Hematopoietic multipotent progenitor cell treated with erythropoietin and hydrocortisone succinate and interleukin-3 and kit ligand, for 15 days (in vitro differentiated cells): ENCODE results near the gene HES3.

Experiments
- DNase-seq: peaks from one replicate; pipeline ENCODE4 v3.0.0-alpha.2; 2015; ENCODE audit warnings: low spot score

HES3 gene

DNA sequence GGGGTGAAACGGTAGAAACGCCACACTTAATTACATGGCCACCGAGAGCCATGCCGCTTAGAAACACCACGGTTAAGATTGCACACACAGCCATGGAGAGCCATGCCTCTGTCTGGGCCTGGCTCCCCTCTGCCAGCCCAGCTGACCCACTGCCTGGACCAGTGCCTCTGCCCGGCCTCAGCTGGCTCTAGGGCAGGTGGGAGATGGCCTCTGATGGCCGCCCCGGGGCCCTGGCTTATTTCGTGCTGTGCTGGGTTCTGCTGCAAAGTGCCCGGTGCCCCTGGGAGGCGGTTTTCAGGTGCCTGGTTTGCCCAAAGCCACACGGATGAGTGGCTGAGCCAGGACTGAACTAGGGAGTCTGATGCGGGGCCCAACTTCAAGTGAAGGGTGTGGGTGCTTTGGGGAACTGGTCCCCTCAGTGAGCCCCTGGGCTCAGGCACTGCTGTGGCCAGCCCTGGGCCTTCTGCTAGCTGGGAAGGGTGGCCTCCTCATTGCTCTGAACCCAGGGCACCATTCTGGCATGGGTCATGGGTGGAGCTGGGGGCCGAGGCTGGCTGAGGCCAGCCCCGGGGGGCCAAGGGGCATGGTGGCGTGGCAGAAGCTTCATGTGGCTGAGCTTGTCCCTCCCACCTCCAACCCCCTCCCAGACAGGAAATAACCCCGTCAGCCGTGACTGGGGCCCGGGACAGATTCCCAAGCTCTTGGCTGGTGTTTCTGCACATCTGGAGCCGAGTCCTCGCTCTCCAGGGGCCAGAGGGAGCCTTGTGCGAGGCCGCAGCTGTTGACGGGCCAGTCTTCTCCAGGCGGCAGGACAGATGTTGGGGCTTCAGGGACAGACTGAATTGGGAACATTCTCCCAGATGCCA lies 18.8 kb downstream of the HES3 start:
- no peak for DNase-seq

DNA sequence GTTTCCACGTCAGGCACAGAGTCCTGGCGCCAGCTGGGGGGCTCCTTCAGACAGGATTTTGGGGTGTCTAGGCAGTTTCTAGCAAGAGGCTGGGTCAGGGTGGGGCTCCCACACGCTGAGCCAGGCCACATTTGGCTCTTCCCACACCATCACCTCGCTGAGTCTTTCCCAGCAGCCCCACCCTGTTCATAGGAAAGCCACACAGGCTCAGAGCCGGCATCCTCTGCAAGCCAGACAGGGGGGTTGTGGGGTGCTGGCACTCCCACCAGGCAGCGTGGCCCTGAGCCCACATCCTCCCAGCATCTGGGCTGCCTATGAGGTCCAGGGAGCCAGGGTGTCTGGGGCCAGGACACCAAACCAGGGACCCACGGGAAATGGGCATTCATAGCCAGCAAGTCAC lies 19.7 kb downstream of the HES3 start:
- DNase-seq, result no peak

DNA sequence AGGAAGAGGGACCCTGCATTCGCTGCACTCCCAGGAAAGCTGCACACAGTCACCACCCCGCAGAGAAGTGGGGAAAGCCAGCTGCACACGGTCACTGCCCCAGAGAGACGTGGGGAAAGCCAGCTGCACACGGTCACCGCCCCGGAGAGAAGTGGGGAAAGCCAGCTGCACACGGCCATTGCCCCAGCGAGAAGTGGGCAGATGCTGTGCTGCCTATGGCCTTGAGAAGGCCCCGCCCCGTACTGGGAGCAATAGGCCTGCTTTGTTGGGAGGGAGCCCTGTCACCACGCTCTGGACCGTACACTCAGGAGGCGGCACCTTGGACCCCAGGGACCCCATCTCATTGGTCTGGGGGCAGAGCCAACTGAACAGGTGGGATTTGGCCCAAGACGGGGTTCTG lies 21.2 kb downstream of the HES3 start:
- no peak for DNase-seq

DNA sequence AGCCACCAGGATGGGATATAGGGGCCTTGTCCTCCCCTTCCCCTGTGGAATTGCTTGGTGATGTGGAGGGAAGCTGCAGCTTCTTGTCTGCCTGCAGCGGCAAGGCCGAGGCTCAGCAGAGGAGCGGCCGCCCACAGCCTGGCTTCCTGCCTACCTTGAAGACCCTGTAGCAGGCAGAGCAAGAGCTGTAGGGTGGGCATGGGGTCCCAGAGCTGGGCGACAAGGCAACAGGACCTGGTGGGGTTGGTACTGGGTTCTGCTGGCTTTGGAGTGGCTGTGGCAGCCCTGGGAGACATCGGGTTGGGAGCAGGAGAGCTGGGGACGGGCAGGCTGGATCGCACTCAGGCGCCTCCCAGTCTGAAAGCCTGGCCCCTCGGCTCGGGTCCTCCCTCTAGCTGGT lies 22.7 kb downstream of the HES3 start:
- DNase-seq, result no peak

DNA sequence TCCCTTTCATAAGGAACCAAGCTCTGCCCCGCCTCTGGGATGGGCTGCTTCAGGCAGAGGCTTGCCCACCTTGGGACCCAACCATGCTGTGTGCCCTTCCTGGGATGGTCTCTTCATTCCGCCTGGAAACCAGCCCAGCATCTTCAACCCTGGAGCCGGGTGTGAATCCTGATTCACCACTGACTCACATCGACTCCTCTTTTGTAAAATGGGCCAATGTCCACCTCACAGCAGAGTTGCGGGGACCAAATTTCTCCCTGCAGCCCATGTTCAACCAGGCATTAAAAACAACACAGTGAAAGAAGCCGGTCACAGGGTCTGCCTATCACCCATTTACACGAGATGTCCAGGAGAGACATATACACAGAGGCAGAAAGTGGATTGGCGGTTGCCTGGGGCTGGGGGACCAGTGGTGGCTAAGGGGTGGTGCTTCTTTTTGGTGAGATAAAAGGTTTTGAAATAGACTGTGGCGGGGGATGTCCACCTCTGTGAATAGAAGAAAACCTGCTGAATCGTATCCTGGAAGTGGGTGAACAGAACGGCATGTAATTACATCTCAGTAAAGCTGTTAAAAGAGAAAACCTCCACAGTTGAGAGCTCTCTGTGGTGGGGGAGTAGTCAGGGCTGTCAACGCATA lies 23.8 kb downstream of the HES3 start:
- DNase-seq, result no peak

DNA sequence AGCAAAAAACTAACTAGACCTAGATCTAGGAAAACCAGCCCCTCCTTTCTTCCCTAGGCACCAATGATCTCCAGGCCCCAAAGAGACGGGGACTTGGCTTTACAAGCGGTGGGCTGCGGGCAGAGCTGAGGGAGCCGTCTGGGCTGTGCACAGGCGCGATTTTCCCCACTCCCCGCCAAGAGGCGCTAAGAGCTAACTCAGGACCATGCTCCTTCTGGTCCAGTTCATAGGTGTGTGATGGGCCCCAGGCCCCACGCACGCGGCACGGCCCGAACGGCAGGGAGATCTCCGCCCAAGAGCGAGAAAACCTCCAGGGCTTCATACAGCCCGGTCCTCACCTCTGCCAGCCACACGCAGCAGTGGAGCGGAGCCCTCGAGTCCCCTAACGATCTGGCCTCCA lies 24.4 kb downstream of the HES3 start:
- DNase-seq, result no peak

DNA sequence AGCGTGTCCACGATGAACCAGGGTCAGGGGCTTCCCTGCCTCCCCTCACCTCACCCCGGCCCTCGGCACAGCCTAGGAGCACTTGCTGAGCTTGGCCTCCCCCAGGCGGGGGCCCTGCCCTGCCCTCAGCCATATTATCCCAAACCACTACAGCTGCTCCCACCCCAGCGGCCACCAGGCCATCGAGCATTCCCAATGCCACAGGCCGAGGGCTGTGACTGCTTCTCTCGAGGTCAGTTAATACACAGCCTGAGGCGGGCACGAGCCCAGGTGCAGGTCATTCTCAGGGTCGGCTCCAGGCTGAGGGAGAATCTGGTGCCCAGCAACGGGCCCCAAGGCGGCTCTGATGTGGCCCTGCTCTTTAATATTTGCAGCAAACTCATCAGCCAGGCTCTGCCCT lies 25.3 kb downstream of the HES3 start:
- DNase-seq, result no peak

DNA sequence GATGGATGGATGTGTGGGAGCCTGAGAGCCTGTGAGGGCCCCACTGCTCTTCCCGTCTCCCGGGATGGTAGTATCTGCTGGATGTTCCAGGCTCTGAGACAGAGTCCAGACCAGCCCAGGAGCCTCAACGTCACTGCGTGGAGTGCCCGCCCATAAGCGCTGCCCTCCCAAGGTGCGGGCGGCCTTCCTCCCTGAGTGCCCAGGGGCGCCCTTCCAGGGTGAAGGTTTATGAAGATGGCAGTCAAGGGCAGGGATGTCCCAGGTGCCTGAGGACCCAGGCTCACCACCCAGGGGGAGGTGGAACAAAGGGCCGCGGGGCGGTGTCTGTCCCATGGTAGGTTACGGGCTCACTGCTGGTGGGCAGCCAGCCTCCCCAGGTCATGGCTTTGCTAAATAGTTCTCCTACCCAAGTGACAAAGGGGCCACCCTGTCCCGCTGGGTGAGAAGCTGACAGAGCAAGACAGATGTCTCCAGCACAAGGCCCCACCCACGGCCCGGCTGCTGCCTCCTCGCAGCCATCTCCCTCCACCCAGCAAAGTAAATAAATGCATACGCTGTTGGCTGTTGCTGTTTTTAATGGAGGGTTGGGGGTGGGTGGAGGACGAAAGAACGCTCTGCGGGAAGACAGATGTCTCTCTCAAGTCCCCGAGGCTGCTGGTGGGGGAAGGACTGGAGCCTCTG lies 25.9 kb downstream of the HES3 start:
- no peak for DNase-seq

DNA sequence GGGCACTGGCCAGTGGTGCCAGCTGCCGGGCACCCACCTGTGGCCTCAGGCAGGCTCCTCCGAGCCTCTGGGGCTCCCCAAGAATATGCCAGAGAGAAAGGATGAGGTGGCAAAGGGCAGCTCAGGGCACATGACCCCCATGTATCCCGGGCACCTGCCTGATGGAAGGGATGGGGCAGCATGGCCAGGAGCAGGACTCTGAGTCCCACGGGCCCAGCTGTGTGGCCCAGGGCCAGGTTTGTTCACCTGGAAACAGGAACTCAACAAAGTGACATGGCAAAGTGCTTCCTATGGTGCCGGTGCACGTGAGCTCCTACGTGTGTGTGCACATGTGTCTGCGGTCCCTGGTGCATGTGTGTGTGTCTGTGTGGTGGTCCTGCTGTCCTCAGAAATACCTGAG lies 26.4 kb downstream of the HES3 start:
- no peak for DNase-seq

DNA sequence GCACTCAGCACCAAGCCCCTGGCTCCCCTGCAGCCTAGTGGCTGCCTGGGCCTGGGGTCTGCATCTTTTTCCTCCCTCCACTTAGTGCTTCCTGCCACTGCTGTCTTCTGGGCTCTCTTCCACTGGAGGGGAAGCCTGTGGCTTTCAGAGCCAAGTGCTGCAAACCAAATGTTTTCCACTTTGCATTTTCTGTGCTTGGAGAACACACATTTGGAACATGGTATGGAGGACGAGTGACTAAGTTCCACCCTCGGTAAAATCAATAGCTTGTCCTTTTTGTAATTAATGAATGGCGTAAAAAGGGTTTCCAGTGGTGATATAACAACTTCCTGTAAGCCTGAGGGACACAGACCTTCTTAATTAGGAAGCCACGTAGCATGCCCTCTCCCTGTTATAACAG lies 27.0 kb downstream of the HES3 start:
- no peak for DNase-seq

DNA sequence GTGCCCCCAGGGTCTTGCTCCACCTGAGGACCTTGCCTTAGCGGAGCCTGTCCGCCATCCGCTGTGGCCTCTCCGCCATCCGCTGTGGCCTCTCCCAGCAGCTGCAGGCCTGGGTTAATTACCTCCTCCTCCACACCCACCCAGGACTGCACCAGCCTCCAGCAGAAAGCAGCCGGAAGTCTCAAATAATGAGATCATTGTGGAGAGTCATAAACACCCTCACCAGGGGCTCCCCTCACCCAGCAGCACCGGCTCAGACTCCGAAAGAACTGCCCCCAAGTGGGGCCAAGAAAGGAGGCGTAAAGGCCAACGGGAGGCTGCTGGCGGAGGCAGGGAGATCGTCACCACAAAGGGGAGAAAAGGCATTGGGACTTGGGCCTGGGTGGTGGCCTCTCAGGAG lies 27.6 kb downstream of the HES3 start:
- DNase-seq, result no peak

DNA sequence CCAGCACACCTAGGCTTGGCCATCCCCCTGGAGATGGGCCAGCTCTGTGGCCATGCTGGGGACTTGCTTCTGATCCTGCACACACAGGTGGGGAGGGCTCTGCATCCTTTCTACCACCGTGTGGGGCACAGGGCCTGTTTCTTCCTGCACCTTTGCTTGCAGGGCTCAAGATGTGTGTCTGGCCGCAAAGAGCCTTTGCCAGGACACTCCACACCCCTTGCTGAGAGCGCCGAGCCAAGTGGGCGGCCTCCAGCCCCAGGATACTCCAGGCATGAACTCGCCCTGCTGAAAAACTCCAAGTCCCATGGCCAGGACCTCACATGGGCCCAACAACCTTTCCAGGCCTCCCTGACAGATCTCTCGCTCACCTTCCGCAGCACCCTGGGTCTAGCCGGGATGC lies 28.5 kb downstream of the HES3 start:
- DNase-seq, result no peak

DNA sequence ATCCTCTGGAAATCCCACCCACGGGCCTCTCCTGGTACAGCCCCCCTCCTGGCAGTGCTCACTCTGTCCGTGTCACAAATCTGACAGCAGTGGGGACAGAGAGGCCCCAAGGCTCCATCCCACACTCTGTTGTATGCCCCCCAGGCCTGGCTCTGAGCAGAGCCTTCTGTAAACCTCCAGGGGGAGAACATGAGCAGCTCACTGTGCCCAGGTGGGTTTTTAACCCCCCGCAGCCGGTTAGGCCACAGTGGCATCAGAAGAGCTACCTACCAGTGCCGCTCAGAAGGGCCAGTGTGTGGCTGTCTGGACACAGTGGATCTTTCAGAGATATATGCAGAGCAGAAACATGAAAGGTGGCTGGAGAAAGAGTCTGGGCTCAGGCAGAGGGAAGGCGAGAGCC lies 28.9 kb downstream of the HES3 start:
- DNase-seq, result no peak

DNA sequence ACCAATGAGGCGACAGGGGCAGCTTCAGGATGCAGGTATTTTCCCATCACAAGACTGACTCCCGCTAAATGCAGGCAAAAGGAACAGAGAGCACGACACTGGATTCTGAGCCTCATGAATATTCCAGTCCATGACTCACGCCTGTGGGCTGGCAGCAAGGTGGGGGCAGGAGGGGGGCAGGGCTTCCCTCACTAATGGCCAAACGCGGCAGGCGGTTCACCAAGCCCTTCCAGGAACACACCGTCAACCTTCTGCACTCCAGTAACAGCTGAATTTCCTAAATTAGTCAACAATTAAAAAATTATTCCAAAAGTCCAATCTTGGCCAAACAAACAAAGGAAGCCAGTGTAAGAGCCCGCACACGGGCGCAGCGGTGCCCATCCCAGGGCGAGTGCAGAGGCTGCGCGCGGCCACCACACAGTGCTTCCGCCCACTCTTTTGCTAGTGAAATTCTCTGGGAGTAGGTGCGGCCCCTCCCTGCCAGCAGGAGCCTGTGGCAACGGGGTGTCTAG lies 29.5 kb downstream of the HES3 start:
- DNase-seq, result no peak

DNA sequence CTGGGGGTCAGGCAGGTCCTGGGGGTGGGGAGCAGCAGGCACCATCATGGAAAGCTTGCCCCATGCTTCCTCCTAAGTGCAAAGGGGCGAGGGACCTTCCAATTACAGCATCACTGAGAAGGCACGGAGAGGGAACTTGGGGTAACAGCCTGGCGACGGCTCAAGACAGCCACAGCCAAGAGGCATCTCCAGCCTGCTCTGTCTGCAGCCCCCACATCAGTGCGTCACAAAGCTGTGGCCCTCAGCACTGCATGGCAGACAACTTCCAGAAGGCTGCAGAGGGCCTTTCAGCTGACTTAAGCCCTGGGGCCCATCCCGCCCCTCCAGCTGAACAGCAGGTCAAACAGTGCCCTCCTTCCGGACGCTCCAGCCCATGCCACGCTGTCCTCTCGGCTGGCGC lies 30.1 kb downstream of the HES3 start:
- DNase-seq, result no peak

DNA sequence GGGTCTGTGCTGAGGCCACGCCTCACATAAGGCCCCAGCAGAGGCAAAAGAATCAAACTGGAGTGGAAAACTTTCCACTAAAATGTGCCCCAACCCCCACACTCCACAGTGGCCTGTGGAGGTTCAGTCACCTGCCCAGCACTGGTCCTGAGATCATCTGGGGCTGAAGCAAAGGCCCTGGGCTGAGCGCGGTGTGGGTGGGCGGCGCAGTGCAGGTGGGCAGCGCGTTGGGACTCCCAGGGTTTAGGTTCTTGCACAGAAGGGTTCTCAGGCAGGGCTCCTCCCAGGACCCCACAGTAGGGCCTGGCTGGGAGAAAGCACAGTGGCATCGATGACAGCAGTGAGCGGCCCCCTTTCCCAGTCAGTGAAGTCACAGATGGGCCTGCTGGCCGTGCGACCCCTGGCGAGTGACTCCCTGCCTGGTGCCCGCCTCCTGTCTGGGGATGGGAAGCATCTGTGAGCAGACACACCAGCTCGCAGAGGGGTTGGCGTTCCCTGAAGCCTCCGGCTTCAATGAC lies 30.7 kb downstream of the HES3 start:
- DNase-seq, result no peak

DNA sequence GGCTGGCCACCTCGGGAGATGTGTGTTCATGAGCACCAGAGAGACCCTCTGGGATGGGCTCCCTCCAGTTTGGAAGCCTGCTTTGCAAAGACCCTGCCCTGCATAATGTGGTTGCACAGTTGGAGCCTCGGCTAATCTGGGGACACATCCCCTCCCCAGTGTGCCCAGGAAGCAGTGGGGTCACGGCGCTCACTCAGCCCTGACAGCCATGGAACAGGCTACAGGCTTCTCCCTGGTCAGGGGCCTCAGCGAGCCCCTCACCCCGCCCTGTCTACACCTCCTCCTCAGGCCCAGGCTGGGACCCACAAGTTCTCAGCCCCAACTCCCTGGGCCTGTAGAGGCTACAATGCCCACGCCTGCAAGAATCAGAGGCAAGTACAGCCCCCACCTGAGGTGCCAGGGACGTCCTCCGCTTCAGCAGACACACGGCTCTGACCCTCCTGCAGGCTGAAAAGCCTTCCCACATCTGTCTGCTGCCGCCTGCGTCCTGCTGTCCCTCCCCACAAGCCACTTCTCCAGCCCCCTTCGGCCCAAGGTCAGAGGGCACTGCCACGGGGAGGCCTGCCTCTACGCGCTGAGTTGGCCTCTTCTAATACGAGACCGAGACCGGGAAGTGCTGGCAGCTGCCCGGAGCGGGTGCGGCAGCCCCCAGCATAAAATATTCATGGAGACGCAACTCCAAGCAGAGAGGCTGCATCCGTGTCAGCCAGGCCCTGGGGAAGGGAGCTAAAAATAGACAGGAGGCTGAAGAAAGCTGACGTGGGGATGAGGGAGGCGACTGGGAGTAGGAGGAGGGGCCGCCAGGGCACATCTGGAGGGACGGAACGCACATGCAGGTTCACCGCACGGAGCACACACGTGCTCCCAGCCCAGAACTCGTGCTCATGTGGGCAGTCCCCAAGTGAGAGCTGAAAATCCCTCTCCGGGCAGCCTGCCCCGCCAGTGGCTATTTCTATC lies 32.1 kb downstream of the HES3 start:
- no peak for DNase-seq

DNA sequence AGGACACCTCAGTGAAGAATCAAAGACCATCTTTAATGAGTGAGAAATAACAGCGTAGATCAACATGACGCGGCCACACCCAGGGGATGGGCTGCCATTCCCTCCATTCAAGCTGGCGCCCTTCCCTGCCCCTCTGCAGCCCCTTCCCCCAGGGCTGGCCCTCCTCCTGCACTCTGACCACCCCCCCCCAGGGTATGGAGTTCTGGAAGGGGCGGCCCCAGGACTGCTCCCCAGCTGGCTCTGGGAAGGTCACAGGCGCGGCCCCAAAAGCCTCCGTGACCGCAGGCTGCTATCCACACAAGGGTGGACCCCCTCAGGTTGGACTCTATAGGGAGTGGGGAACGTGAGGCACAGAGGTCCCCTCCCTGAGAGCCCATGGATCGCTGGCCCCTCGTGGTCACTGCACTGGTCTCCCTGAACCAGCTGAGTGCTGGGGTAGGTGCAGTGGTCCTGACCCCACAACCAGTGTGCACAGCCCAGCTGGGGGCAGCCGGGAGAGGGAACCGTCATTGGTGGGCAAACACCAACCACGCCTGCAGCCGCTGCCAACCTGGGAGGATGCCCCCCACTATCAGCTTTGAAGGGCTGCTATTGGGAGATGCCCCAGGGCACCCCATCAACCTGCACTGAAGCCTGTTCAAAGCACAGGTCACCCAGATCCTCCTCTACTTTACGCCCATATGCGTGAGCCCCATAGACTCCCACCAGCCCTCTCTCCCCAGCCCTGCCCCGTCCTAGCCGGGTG lies 33.0 kb downstream of the HES3 start:
- DNase-seq, result no peak

DNA sequence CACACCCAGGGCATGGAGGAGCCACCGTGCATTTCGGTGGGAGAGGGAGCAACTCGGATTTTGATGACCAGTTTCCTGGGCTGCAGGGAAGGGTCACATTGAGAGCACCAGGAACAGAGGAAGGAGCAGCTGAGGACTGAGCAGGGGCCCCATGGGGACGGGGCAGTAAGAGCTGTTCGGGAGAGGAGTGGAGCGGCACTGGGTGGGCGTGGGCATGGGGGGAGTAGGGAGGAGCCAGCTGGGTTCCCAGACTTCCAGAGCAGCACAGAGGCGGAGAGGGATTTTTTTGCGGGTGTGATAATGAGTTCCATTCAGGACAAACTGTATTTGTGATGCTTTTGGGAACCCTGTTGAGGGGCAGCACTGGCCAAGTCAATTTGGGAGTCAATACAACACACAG lies 34.3 kb downstream of the HES3 start:
- DNase-seq, result no peak

DNA sequence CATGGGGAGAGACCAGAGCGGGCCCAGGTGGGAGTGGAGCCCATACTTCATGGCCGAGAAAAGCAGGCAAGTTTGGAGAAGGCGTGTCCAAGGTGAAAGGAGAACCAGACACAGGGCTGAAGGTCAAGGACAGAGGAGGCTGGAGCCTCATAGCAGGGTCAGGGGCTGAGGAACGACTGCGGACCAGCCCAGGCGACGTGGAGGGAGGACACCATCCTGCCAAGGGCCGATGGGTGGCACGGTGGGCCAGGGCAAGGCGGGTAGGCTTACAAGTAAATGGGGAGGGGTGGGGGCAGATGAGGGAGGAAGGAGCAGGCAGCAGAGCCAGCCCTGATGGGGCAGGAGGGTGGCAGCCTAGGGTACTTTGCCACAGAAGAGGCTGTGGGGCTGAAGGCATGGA lies 35.1 kb downstream of the HES3 start:
- DNase-seq, result no peak
